Fibroblast of skin of scalp (primary cell): ENCODE results near the gene ACRV1. TPM values are rescaled to one million over a fixed set of nuclear protein-coding genes. Genes with fewer than 3 reads are reported as not detected.
"Not testable (repeated sequence)": the region's sequence is repeated elsewhere in the genome, so short reads cannot be mapped to it uniquely, and the experiment has no call there.

ENCODE experiments used
- DNase-seq: peaks from one replicate; pipeline ENCODE4 v3.0.0-alpha.2; 2013
- polyA plus RNA-seq, 2 experiments: library from polyadenylated mRNA; unstranded; fragments of 120-200 nt; gene quantifications; one replicate each; pipeline ENCODE4 v1.2.1, GENCODE V29; 2013; ENCODE audit not compliant: insufficient read length in 2 of 2

ACRV1 gene
- polyA plus RNA-seq (2013, experiment 1 of 2; ENCODE audit: insufficient read length), result 0.18 TPM
- 0.16 TPM for polyA plus RNA-seq (2013, experiment 2 of 2; ENCODE audit: insufficient read length)

GRCh38 chr11:125680747-125681146 is at the start of gene ACRV1:
ACRV1 (minus strand) TSS chr11:125680847; CDS start chr11:125680780, 67 bp downstream.
- DNase-seq, result no peak

GRCh38 chr11:125728969-125729368 is 48.3 kb upstream of the ACRV1 start:
- no peak for DNase-seq

- DNase-seq, result no peak
These were observed 43.5 kb upstream of the ACRV1 start for GRCh38 chr11:125724125-125724524.

GRCh38 chr11:125720781-125721180 is 40.1 kb upstream of the ACRV1 start:
- DNase-seq, result no peak

GRCh38 chr11:125704686-125705085 is 24.0 kb upstream of the ACRV1 start:
- DNase-seq, result not testable (repeated sequence)

GRCh38 chr11:125701858-125702621 is 21.4 kb upstream of the ACRV1 start:
- no peak for DNase-seq

- no peak for DNase-seq
These were observed 20.5 kb upstream of the ACRV1 start for GRCh38 chr11:125701018-125701610.

- DNase-seq, result no peak
These were observed 14.3 kb upstream of the ACRV1 start for GRCh38 chr11:125694951-125695350.

- DNase-seq, result no peak
These were observed 12.2 kb upstream of the ACRV1 start for GRCh38 chr11:125692887-125693286.

GRCh38 chr11:125690006-125690405 is 9.4 kb upstream of the ACRV1 start:
- DNase-seq, result no peak

GRCh38 chr11:125689274-125689859 is 8.7 kb upstream of the ACRV1 start:
- no peak for DNase-seq

- no peak for DNase-seq
These were observed 8.0 kb upstream of the ACRV1 start for GRCh38 chr11:125688632-125689031.

GRCh38 chr11:125688066-125688465 is 7.4 kb upstream of the ACRV1 start:
- no peak for DNase-seq

- no peak for DNase-seq
These were observed 4.6 kb upstream of the ACRV1 start for GRCh38 chr11:125685228-125685627.

GRCh38 chr11:125679837-125680236 is 810 bp downstream of the ACRV1 start:
- no peak for DNase-seq

GRCh38 chr11:125679397-125679796 is 1.2 kb downstream of the ACRV1 start:
- no peak for DNase-seq

GRCh38 chr11:125675196-125675595 is 5.5 kb downstream of the ACRV1 start:
- DNase-seq, result no peak

- no peak for DNase-seq
These were observed 6.4 kb downstream of the ACRV1 start for GRCh38 chr11:125674210-125674609.

GRCh38 chr11:125671561-125671960 is 9.1 kb downstream of the ACRV1 start:
- no peak for DNase-seq

- DNase-seq, result no peak
These were observed 10.5 kb downstream of the ACRV1 start for GRCh38 chr11:125670172-125670571.

GRCh38 chr11:125667151-125667550 is 13.5 kb downstream of the ACRV1 start:
- DNase-seq, result no peak

GRCh38 chr11:125663910-125664309 is 16.7 kb downstream of the ACRV1 start:
- DNase-seq, result no peak

- DNase-seq, result no peak
These were observed 18.0 kb downstream of the ACRV1 start for GRCh38 chr11:125662689-125663088.
